Right atrium auricular region (tissue), 2 donors: Measurements from ENCODE around the gene DGLUCY. TPM values are rescaled to one million over a fixed set of nuclear protein-coding genes. Genes with fewer than 3 reads are reported as not detected.

ENCODE experiments used
- DNase-seq: peaks from one replicate; pipeline ENCODE4 v3.0.0-alpha.2; 2019; ENCODE audit warnings: low spot score
- H3K27ac ChIP-seq, 2 donors: fragments of 200-600 bp; sonication (generic); 1 replicate in 1 of 2; 2 replicates in 1 of 2; pipeline ENCODE4 v1.5.1; 2016 to 2019
- H3K27me3 ChIP-seq, 2 donors: fragments of 200-600 bp; sonication (generic); one replicate each; pipeline versions ENCODE4 v1.5.1 to v1.6.0; 2017 to 2019
- H3K36me3 ChIP-seq: fragments of 200-600 bp; sonication (generic); one replicate; pipeline ENCODE4 v1.5.1; 2016
- H3K4me1 ChIP-seq, 2 donors: fragments of 200-600 bp; sonication (generic); one replicate each; pipeline versions ENCODE4 v1.5.1 to v1.6.0; 2017 to 2019
- H3K4me3 ChIP-seq, 2 donors: fragments of 200-600 bp; sonication (generic); 1 replicate in 1 of 2; 2 replicates in 1 of 2; pipeline ENCODE4 v1.5.1; 2017 to 2019; ENCODE audit warnings: mild to moderate bottlenecking in 1 of 2, moderate library complexity in 1 of 2
- H3K9me3 ChIP-seq, 2 donors: fragments of 200-600 bp; sonication (generic); one replicate each; pipeline ENCODE4 v1.5.1; 2019
- total RNA-seq, 2 donors: library from RNA; depleted of rRNA; stranded (reverse); fragments of >200 nt; gene quantifications; one replicate each; pipeline ENCODE4 v1.1.0, GENCODE V29; 2016
- TF ChIP-seq, protein P1 (sequence below), 2 donors: fragments of 200-600 bp; sonication (generic); IDR thresholded peaks; one replicate each; pipeline ENCODE4 v1.5.1; 2019; ENCODE audit warnings: antibody characterized with exemption in 2 of 2

DGLUCY gene
- total RNA-seq, 2 donors from 2014 or later, result 81.8 to 136 TPM

GRCh38 chr14:91098591-91098990, 15.3 kb upstream of the DGLUCY start:
- H3K36me3 ChIP-seq, result no peaks in the 10 kb centered on the region
- no peak overlapping the region for H3K4me3 ChIP-seq
- TF ChIP-seq, protein P1, sequence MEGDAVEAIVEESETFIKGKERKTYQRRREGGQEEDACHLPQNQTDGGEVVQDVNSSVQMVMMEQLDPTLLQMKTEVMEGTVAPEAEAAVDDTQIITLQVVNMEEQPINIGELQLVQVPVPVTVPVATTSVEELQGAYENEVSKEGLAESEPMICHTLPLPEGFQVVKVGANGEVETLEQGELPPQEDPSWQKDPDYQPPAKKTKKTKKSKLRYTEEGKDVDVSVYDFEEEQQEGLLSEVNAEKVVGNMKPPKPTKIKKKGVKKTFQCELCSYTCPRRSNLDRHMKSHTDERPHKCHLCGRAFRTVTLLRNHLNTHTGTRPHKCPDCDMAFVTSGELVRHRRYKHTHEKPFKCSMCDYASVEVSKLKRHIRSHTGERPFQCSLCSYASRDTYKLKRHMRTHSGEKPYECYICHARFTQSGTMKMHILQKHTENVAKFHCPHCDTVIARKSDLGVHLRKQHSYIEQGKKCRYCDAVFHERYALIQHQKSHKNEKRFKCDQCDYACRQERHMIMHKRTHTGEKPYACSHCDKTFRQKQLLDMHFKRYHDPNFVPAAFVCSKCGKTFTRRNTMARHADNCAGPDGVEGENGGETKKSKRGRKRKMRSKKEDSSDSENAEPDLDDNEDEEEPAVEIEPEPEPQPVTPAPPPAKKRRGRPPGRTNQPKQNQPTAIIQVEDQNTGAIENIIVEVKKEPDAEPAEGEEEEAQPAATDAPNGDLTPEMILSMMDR (IDR thresholded peaks at IDR 0.05), result no peak
- H3K9me3 ChIP-seq, result no peaks in the 10 kb centered on the region
- H3K27me3 ChIP-seq, result no peaks in the 10 kb centered on the region
- no peak overlapping the region for H3K27ac ChIP-seq
- H3K4me1 ChIP-seq, result peaks cover 0 to 8% of the 10 kb centered on the region in 2 donors
- no peak for DNase-seq

GRCh38 chr14:91100102-91100501, 13.8 kb upstream of the DGLUCY start:
- H3K27me3 ChIP-seq, result no peaks in the 10 kb centered on the region
- H3K4me1 ChIP-seq, result peaks cover 0 to 8% of the 10 kb centered on the region in 2 donors
- DNase-seq, result no peak
- no peaks in the 10 kb centered on the region for H3K36me3 ChIP-seq
- no peak overlapping the region for H3K4me3 ChIP-seq
- no peaks in the 10 kb centered on the region for H3K9me3 ChIP-seq
- no peak overlapping the region for H3K27ac ChIP-seq
- TF ChIP-seq, protein P1 (IDR thresholded peaks at IDR 0.05), result no peak

GRCh38 chr14:91103116-91103515, 10.8 kb upstream of the DGLUCY start:
- Histone ChIP-seq H3K27ac (no peak overlapping the region), H3K4me3 (no peak overlapping the region), H3K36me3 (no peaks in the 10 kb centered on the region), H3K9me3 (no peaks in the 10 kb centered on the region), H3K27me3 (no peaks in the 10 kb centered on the region), H3K4me1 (peaks cover 0 to 8% of the 10 kb centered on the region in 2 donors)
- DNase-seq, result no peak
- TF ChIP-seq, protein P1 (IDR thresholded peaks at IDR 0.05), result no peak

DNA sequence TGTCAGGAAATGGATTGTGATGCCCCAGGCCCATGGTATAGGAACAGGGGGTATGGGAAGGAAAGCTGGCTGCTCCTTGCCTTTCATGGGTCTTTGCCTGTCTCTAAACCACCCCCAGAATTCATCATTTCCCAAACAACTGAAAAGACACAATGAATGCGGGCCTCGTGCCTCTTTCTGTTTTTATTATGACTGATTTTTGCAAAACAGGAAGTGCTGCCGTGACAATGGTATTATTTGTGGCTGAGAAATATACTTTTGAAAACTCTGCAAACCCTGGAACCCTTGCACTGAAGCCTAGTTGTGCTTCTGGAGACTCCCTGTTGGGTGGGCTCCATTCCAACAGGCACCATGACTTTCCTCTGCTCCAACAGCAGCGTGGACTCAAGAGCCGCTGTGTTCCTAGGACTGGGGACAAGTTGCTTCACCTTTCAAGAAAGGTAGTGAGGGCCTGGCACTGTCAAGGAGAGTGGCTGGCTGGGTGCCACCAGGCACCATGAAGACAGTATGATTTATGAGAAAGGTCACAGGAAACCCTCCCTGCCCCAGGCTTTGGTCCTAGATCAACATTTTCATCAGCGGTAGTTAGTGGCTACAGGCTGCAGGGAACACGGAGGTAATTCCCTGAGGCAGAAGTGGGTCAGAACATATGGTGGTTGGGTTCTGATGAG, 4.8 kb upstream of the DGLUCY start:
- Histone ChIP-seq H3K4me1 (peaks cover 0 to 19% of the 10 kb centered on the region in 2 donors), H3K4me3 (no peak overlapping the region), H3K9me3 (no peaks in the 10 kb centered on the region), H3K27ac (no peak overlapping the region), H3K36me3 (no peaks in the 10 kb centered on the region), H3K27me3 (no peaks in the 10 kb centered on the region)
- peak; percentile 60 for DNase-seq
- TF ChIP-seq, protein P1 (IDR thresholded peaks at IDR 0.05), result no peak

DNA sequence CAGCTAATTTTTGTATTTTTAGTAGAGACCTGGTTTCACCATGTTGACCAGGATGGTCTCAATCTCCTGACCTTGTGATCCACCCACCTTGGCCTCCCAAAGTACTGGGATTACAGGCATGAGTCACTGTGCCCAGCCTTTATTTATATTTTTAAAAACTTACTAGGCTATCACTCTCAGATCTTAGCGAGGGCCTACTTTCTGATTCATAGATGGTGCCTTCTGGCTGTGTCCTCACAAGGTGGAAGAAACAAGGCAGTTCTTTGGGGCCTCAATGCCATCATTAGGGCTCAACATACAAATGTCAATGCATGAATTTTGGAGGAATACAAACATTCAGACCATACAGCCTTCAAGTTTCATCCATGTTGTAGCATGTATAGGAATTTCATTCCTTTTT, 2.4 kb upstream of the DGLUCY start:
- no peak overlapping the region for H3K4me3 ChIP-seq
- no peaks in the 10 kb centered on the region for H3K27me3 ChIP-seq
- no peaks in the 10 kb centered on the region for H3K9me3 ChIP-seq
- H3K4me1 ChIP-seq, result peaks cover 0 to 33% of the 10 kb centered on the region in 2 donors
- H3K36me3 ChIP-seq, result no peaks in the 10 kb centered on the region
- TF ChIP-seq, protein P1 (IDR thresholded peaks at IDR 0.05), result no peak
- no peak for DNase-seq
- no peak overlapping the region for H3K27ac ChIP-seq

DNA sequence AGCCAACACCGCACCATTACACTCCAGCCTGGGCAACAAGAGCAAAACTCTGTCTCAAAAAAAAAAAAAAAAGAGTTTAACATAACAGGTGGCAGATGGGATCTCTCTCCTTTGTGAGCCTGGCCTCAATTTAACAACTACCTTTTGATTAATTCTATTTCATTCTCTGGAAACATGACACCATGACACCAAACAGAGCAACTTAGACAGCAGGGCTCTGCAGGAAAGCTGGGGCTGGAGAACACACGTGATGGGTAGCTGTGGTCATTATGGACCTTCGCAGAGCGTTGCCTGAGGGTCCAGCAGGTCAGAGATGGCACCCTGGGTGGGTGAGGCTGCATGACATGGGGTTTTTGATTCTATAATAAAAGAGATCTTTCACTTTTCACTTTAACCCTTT, 1.7 kb upstream of the DGLUCY start:
- Histone ChIP-seq H3K36me3 (no peaks in the 10 kb centered on the region), H3K27ac (no peak overlapping the region), H3K4me3 (no peak overlapping the region), H3K27me3 (no peaks in the 10 kb centered on the region), H3K4me1 (peaks cover 0 to 41% of the 10 kb centered on the region in 2 donors), H3K9me3 (no peaks in the 10 kb centered on the region)
- TF ChIP-seq, protein P1 (IDR thresholded peaks at IDR 0.05), result no peak
- DNase-seq, result no peak
